Measurements from ENCODE around the gene C2CD4B. TPM values are rescaled to one million over a fixed set of nuclear protein-coding genes. Genes with fewer than 3 reads are reported as not detected.

C2CD4B gene, protein sequence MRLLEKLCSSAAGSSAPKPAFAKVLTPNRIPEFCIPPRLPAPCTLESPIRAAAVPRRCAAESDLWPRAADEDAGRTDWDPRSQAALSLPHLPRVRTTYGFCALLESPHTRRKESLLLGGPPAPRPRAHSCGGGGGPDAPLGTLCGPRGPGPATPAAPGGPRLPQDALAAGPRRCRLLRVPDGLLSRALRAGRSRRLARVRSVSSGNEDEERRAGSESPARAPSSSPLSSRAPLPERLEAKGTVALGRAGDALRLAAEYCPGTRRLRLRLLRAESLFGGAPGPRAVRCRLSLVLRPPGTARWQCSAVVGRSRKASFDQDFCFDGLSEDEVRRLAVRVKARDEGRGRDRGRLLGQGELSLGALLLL
- not detected for polyA plus RNA-seq (2012; ENCODE audit: missing spikeins)

DNA sequence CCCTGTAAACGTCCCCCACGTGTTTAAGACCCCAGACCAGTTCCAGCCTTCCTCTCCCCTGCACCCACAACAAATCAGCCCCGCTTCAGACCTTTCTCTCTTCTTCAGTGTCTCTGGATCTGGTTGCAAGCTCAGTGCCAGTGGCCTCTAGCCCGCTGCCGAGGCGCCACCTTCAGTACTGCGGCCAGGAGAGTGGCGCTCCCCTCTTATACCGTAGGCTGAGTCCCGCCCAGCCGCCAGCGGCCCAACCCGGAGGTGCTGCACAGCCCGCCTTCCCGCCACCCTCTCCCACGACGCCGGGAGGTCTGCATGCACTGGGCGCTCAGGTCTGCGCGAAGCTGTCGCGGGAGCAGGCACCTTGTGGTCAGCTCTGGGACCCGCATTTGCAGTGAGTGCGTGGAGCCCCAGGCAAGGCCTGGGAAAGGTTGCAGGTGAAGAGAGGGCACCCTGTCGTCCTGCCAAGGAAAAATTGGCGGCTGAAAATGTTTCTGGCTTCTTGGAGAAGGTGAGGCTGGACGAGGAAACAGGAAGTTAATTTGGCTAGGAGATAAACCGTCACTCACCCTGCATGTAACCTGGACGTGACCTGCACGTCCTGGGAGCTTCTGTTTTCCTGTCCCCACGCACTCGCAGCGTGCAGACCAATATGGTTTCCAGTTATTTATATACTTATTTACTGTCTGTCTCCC is at the start of gene C2CD4B:
Gene C2CD4B, minus strand, starts transcription at position 182 of the 689 bp plus-strand sequence. CDS start 301 bp downstream, outside the sequence.
- FAIRE-seq (no peak), DNase-seq (ENCODE audit: insufficient read length) (no peak)
- no peak for TF ChIP-seq TAF1 (IDR thresholded peaks at IDR 0.05; ENCODE audit: borderline replicate concordance, low read depth, low read length)
- TF ChIP-seq POLR2A (IDR thresholded peaks at IDR 0.05; ENCODE audit: low read depth, low read length) = no peak
- TF ChIP-seq POLR2AphosphoS5 (IDR thresholded peaks at IDR 0.05; ENCODE audit: low read depth, low read length) = no peak

DNA sequence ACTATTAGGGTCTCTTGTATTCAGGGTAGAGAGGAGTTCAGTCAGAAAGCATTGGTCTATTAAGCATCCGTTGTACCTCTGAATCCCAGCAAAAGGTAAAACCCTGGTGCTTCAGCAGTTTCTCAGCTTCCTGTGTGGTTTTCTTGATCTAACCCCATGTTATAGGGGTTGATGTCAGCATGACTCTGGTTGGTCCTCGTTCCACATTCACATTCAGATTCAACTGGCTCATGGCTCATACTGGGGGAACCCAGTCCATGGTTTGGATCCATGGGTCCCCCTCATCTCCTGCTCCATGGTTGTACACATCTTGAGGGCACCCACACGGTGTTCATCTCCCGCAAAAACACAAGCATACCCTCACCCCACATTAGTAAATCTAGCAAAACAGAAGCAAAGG is 47.7 kb upstream of the C2CD4B start:
- FAIRE-seq = no peak

DNA sequence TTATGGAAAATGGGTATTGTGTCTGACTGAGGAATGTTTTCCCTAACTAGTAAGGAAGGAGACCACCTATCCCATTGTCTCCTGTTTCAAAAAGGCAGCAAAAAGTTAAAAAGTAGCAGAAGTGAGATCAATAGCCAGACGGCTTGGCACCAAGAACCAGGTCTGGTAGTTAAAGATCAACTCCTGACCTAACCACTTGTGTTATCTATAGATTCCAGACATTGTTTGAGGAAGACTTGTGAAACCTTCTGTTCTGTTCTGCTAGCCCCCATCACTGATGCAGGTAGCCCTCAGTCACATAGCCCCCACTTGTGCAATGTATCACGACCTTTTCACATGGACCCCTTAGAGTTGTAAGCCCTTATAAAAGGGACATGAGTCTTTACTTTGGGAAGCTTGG is 46.3 kb upstream of the C2CD4B start:
- TF ChIP-seq POLR2AphosphoS5 (IDR thresholded peaks at IDR 0.05; ENCODE audit: low read depth, low read length) (no peak), TAF1 (IDR thresholded peaks at IDR 0.05; ENCODE audit: borderline replicate concordance, low read depth, low read length) (no peak), POLR2A (IDR thresholded peaks at IDR 0.05; ENCODE audit: low read depth, low read length) (no peak)
- FAIRE-seq (no peak), DNase-seq (ENCODE audit: insufficient read length) (no peak)

More for the DNA sequence above, 47.7 kb upstream of the C2CD4B start:
- TF ChIP-seq TAF1 (IDR thresholded peaks at IDR 0.05; ENCODE audit: borderline replicate concordance, low read depth, low read length) (no peak), POLR2AphosphoS5 (IDR thresholded peaks at IDR 0.05; ENCODE audit: low read depth, low read length) (no peak), POLR2A (IDR thresholded peaks at IDR 0.05; ENCODE audit: low read depth, low read length) (no peak)
- no peak for DNase-seq (ENCODE audit: insufficient read length)

DNA sequence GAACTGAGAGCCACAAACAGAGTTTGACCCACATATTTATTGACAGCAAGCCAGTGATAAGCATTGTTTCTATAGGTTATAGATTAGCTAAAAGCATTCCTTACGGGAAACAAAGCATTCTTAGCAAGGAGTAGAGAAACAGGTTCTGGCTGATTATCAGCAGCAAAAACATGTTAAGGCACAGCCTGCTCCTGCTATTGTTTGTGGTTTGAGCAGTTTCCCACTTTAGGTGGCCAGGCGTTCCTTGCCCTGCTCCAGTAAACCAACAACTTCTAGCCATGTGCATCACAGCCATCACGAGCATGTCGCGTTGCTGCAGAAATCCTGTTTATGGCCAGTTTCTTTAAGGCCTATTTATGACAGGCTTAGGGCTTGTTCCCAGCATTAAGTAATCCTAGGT is 44.7 kb upstream of the C2CD4B start:
- FAIRE-seq = no peak
- TF ChIP-seq TAF1 (IDR thresholded peaks at IDR 0.05; ENCODE audit: borderline replicate concordance, low read depth, low read length) (no peak), POLR2AphosphoS5 (IDR thresholded peaks at IDR 0.05; ENCODE audit: low read depth, low read length) (no peak), POLR2A (IDR thresholded peaks at IDR 0.05; ENCODE audit: low read depth, low read length) (no peak)

DNA sequence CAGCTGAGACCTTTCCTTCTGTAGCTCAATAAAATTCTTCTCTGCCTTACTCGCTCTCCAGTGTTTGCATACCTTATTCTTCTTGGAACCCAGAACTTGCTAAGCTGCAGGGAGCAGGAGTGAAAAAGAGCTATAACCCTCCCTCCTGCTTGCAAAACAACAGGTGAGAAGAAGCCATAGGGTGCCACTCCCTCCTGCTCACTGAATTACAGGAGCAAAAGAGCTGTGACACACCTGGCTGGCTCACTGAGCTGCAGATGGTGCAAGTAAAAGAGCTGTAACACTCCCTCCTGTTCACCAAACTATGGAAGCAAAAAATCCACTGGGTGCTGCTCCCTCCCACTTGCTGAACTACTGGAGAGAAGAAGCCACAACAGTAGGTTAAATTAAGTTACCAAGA is 44.2 kb upstream of the C2CD4B start:
- TF ChIP-seq POLR2A (IDR thresholded peaks at IDR 0.05; ENCODE audit: low read depth, low read length) = no peak
- TF ChIP-seq TAF1 (IDR thresholded peaks at IDR 0.05; ENCODE audit: borderline replicate concordance, low read depth, low read length) = no peak
- no peak for TF ChIP-seq POLR2AphosphoS5 (IDR thresholded peaks at IDR 0.05; ENCODE audit: low read depth, low read length)
- no peak for DNase-seq (ENCODE audit: insufficient read length)
- FAIRE-seq = no peak

More for the DNA sequence above, 44.7 kb upstream of the C2CD4B start:
- no peak for DNase-seq (ENCODE audit: insufficient read length)

DNA sequence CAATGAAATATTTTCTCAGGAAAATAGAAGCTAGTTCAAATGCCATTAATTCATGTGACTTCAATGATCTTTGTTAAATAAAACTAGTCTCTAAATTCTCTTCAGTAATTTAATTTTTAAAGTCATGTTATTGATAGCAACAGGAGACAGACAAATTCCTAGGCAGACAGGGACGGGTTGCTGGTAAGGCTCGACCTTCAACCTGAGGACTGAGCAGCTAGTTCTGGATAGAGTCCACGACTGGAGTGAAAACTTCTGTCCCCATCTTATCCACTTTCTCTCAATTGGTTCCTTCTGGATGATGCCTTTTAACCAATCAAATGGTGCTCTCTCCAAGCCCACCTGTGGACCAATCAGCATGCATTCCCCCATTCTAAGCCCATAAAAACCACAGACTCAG is 43.8 kb upstream of the C2CD4B start:
- TF ChIP-seq POLR2A (IDR thresholded peaks at IDR 0.05; ENCODE audit: low read depth, low read length) (no peak), POLR2AphosphoS5 (IDR thresholded peaks at IDR 0.05; ENCODE audit: low read depth, low read length) (no peak), TAF1 (IDR thresholded peaks at IDR 0.05; ENCODE audit: borderline replicate concordance, low read depth, low read length) (no peak)
- DNase-seq (ENCODE audit: insufficient read length) (no peak), FAIRE-seq (no peak)

DNA sequence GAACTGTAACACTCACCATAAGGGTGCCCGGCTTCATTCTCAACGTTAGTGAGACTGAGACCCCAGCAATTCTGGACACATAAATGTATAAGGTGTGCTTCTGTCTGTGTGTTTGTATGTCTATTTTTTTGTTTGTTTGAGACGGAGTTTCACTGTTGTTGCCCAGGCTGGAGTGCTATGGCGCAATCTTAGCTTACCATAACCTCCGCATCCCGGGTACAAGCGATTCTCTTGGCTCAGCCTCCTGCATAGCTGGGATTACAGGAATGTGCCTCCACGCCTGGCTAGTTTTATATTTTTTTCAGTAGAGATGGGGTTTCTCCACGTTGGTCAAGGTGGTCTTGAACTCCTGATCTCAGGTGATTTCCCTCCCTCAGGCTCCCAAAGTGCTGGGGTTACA is 43.3 kb upstream of the C2CD4B start:
- TF ChIP-seq POLR2A (IDR thresholded peaks at IDR 0.05; ENCODE audit: low read depth, low read length) (no peak), TAF1 (IDR thresholded peaks at IDR 0.05; ENCODE audit: borderline replicate concordance, low read depth, low read length) (no peak), POLR2AphosphoS5 (IDR thresholded peaks at IDR 0.05; ENCODE audit: low read depth, low read length) (no peak)
- DNase-seq (ENCODE audit: insufficient read length) (no peak), FAIRE-seq (no peak)

DNA sequence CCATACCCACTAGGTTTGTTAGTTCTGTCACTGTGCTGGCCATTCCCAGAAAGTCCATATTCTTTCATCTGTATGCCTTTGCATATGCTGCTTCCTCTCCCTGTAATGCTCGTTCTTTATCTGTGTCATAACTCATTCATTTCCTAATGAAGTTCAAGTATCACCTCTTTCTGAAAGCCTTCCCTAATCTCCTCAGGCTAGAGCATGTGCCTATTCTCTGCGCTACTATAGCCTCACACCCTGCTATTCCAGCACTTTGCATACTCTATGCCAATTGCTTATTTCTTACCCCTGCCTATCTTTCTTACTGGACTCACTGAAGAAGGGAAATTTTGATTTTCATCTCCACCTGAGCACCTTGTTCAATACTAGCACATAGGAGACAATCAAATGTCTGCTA is 25.6 kb upstream of the C2CD4B start:
- no peak for TF ChIP-seq POLR2AphosphoS5 (IDR thresholded peaks at IDR 0.05; ENCODE audit: low read depth, low read length)
- TF ChIP-seq POLR2A (IDR thresholded peaks at IDR 0.05; ENCODE audit: low read depth, low read length) = no peak
- no peak for TF ChIP-seq TAF1 (IDR thresholded peaks at IDR 0.05; ENCODE audit: borderline replicate concordance, low read depth, low read length)
- no peak for FAIRE-seq
- no peak for DNase-seq (ENCODE audit: insufficient read length)

DNA sequence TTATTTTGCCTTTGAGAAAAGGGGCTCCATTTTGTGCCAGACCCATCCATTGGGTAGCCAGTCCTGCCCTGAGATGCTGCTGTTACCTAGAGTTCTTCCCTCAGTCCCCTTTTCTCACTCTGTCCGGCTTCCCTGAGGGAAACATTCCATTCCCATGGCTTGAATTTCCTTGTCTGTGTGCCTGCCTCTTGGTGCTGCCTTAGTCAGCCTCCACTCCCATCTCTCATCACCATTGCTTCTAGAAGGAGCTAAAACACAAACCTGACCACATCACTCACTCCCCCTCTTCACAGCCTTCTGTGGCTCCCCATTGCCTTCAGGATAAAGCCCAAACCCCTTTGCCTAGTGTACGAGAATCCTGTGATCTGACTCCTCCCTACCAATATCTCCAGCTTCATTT is 25.2 kb upstream of the C2CD4B start:
- TF ChIP-seq POLR2AphosphoS5 (IDR thresholded peaks at IDR 0.05; ENCODE audit: low read depth, low read length) (no peak), POLR2A (IDR thresholded peaks at IDR 0.05; ENCODE audit: low read depth, low read length) (no peak), TAF1 (IDR thresholded peaks at IDR 0.05; ENCODE audit: borderline replicate concordance, low read depth, low read length) (no peak)
- DNase-seq (ENCODE audit: insufficient read length) (no peak), FAIRE-seq (no peak)

DNA sequence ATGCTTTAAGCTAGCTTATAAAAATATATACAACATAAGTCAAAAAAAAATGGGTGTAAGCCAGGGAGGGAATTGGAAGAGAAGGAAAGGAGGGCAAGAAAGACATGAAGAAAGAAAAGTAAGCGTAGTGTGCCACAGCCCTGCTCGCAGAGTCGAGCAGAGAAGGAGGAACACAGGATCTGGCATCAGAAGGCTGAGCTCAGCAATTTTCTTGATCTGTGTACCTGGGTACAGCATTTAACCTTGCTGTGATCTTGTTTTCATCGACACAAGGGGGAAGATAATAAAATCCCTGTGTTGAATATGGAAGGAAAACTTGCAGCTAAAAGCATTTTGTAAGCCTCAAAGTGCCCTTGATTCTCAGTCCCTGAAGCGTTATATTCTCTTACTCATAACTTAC is 23.7 kb upstream of the C2CD4B start:
- DNase-seq (ENCODE audit: insufficient read length) = no peak
- TF ChIP-seq POLR2AphosphoS5 (IDR thresholded peaks at IDR 0.05; ENCODE audit: low read depth, low read length) (no peak), POLR2A (IDR thresholded peaks at IDR 0.05; ENCODE audit: low read depth, low read length) (no peak), TAF1 (IDR thresholded peaks at IDR 0.05; ENCODE audit: borderline replicate concordance, low read depth, low read length) (no peak)
- FAIRE-seq = no peak

DNA sequence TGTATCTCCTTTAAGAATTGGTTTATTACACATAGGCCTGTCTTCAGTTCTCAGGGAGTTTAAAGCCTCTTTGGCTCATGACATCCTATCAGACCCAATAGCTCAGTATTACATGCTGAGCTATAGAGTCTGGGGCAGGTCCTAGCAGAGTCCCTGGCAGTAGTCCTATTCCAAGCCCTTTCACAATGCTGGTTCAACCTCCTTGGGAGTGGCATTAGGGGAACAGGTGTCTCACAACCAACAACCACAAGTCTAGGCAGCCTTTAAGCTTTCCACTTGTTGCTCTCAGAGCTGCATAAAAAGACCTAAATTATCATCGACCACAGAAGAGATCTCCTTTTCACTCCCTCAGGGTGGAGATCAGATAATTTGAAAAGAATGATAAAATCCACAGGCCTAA is 22.8 kb upstream of the C2CD4B start:
- no peak for FAIRE-seq
- no peak for DNase-seq (ENCODE audit: insufficient read length)
- no peak for TF ChIP-seq POLR2A (IDR thresholded peaks at IDR 0.05; ENCODE audit: low read depth, low read length)
- TF ChIP-seq TAF1 (IDR thresholded peaks at IDR 0.05; ENCODE audit: borderline replicate concordance, low read depth, low read length) = no peak
- TF ChIP-seq POLR2AphosphoS5 (IDR thresholded peaks at IDR 0.05; ENCODE audit: low read depth, low read length) = no peak

DNA sequence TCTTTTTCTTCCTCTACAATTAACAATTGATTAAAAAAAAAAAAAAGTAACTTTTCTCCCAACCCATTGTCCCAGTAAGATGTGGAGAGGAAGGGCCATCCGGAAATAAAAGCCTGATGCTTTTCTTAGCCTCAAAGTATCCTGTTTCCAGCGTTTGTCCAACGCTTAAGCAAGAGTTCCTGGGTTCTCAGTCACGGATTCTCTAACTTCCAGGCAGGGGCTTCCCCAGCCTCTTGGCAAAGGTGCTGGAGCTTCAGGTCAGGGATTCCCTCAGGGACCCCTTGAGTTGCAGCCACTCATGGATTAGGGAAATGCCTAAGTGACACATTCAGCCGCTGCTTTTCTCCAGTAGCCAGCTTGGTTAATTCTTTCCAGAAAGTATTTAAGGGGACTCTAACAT is 22.3 kb upstream of the C2CD4B start:
- TF ChIP-seq POLR2AphosphoS5 (IDR thresholded peaks at IDR 0.05; ENCODE audit: low read depth, low read length) (no peak), POLR2A (IDR thresholded peaks at IDR 0.05; ENCODE audit: low read depth, low read length) (no peak), TAF1 (IDR thresholded peaks at IDR 0.05; ENCODE audit: borderline replicate concordance, low read depth, low read length) (no peak)
- FAIRE-seq = no peak
- DNase-seq (ENCODE audit: insufficient read length) = no peak

Data from GM12892 (cell line).